Islet precursor cell (in vitro differentiated cells): Measurements from ENCODE around the gene BBX.

Source experiments
- DNase-seq: peaks from one replicate; pipeline ENCODE4 v3.0.0-alpha.2; 2018

Gene BBX

DNA sequence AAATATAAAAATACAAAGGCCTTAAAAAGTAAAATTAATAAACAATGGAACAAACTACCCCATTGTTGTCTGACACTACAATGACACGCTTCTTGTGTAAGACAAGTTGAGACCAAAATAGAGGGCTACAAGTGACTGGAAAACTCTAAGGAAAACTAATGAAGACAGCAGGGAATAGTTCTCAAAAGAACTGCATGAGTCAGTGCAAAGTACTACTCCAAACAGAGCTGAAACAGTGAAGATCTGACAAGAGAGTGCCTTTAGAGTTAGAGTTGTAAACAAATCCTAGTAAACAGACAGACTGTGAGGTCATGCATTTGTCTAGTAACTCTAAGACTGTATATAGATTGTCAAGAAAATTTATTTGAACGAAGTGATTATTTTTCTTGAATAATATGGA, 233.9 kb downstream of the BBX start:
- no peak for DNase-seq

DNA sequence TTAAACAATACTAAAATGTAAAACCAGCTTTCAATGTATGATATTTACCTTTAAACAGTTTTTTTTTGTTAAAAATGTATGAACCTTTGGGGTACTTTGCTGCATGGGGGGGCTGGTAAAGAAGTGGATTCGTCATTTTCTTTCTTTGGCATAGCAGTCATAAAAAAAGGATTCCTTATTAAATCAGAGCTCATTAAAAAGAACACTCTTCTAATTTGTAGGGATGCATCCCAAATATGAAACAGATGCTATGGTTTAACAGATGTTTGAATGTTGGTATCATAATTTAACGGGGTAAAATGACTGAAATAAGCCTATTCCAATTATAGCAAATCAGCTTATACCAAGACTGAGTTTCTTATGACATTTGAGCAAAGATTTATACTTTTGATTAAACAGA, 234.4 kb downstream of the BBX start:
- DNase-seq = no peak

DNA sequence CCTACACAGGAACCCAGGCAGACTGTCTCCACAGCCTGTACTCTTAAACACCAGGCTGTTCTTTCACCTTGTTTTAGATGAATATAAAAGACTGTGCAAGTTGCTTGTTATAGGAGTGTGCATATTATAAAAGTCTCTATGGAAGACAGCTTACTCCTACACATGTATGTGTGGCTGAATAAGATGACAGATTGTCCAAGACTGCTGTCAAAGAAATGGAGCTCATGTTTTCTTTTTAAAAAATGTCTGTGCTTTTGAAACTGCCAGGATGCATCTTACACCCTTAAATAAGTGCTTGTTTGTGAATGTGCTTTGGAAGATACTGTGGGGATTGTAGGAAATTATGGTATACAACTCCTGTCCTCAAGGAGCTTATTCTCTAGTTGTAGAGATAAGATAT, 237.4 kb downstream of the BBX start:
- no peak for DNase-seq

DNA sequence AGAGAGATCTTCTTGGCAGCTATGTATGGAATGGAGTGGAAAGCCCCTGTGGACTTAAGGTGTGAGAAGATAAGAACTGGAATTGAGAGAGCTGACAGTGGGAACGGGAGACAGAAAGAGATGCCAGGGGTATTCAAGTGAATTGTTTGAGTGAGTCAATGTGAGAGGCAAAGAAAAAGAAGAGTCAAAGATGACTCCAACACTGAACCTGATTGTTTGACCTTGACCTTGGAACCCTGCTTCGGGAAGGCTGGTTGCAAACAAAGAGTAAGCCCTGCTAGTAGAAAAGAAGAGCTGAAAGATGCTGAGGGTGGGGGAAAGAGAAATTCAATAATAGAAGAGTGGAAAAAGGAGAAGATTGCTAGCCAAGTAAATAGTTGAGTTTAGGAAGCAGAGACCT, 238.6 kb downstream of the BBX start:
- DNase-seq = no peak

DNA sequence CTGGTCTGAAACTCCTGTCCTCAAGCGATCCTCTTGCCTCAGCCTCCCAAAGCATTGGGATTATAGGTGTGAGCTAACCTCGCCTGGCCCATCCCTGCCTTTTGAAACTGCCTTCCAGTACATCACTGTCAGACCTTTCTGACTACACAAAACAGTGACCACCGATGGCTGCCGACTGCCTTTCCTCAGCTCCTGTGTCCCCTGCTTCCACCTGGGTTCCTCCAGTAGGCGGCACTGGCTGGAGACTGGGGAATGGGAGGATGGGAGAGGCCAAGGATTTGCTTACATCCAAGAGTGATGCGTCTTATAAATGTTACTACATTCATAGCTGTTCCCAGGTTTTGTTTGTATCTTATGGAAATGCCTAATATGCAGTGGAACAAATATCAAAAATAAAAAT, 242.8 kb downstream of the BBX start:
- no peak for DNase-seq

DNA sequence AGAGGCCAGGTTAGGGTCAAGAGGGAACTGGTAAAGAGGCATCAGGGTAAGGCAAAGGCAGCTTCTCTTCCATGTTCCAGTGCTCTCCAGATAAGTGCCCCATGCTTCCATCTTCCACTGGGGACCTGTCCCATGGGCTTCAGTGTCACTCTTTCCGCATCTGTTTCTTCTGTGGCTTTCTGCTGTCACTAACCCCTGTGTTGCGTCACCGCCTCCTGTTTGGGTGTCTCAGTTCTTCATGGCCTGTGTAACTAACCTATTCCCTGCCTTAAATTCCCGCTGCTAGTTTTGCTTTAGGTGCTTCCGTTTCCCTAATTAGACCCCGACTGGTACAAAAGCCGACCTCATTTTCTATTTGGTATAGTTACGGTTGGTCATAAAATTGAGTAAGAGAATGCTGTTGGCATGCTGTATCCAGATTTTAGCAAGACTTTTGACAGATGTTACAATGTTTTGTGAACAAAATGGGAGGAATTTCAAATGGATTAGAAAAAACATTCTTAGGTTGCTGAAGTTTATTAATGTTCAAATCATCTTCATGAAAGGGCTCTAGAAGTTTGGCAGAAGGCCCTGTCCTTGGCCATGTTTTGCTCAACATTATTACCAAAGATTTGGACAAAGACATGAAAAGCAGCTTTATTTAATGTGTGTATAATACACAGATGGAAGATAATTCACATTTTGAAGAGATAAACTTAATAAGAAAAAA, 245.3 kb downstream of the BBX start:
- DNase-seq = no peak

DNA sequence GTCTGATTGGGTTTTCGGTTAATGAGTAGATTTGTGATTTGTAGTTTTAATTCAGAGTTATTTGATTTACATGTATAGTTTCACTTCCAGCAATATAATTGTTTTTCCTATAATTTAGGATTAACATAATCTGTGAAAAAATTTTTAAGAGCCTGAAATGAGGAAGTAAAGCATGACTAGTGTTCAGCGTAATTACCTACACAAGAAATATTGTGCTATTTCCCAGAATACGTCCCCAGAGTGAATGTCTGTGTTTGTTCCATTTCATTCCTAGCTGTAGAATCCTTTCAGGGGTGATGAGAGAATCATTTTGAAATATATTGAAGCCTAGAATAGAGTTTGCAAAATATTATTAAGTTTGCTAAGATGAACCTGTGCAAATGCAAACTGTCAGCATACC, 247.1 kb downstream of the BBX start:
- no peak for DNase-seq

DNA sequence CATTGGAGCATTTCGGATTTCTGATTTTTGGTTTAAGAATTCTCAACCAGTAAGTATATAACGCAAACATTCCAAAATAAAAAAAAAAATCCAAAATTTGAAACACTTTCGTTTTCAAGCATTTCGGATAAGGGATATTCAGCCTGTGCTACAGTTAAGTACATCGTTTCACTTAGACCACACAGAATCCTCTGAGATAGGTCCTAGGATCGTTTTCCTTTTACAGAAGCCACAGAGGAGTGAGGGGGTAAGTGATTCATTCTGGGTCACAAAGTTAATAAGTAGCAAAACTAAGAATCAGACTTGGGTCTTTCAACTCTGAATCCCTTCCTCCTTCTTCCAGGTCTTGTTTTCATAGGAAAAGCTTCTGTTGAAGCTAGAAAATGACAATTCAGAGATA, 249.3 kb downstream of the BBX start:
- DNase-seq = no peak

DNA sequence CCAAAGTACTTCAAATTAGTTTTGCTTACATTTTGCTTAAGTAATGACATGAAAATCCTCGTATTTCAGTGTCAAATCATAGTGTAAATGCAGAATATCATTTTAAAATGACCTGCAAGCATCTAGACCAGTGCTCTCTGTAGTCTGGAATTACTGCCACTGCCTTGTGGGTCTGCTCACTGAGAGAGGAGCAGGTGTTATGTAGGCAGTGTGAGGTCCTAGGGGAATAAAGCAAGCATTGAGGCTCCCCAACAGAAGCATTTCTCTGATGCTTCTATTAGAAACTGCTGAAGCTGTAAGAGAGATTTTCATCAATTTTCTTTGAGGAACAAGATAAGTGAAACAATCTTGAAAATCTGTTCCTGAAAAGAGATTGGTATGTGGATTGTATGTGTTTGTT, 253.2 kb downstream of the BBX start:
- no peak for DNase-seq

DNA sequence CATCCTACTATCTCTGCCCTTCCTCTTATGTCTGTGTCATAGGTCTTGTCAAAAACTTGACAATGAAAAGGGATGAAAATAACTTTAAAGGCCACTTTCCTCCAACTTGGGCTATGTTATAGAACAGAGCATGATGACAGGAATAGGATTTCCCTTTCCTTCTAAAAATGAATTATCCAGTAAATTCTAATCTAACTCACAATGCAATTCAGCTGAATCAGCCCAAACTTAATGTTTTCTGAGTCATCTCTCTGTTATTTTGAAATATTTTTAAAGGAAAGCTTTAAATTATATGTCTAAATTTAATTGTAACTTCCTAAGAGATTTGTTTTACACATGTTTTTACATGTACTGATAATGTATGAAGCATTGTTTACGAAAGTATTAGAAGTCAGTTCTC, 258.5 kb downstream of the BBX start:
- DNase-seq = no peak

DNA sequence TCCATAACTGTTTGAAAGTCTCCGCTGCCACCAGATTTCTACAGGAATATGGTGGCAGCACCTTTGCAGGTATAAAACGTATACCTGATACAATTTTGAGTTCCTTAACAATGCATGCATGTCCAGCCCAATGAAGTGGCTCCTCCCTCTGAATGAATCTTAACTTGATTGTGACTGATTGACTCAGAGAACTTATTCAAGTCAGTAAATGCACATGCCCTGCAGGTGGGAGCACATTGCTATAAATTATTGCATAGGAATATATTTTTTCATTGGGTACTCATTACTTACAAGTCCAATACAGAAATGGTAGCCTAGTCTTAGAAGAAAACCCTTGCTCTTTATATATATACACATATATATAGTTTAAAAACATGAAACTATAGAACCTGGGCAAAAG, 259.3 kb downstream of the BBX start:
- no peak for DNase-seq

DNA sequence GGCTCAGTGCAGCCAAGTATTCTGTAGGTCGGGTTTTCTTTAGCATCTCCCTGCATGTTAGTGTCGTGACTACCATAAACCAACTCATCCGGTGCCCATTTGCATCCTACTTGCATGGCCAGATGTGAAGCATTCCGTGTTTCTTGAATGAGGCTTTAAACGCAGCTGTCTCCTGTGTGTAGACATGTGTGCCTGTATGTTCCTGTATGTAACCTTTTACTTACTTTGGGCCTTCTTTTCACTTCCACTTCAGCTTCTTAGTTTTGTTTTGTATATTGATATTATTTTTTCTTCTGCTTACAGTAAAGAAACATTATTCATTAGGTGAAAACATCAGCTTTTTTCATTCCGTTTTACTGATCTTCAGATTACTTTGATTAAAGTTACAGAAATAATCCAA, 267.9 kb downstream of the BBX start:
- DNase-seq = no peak

DNA sequence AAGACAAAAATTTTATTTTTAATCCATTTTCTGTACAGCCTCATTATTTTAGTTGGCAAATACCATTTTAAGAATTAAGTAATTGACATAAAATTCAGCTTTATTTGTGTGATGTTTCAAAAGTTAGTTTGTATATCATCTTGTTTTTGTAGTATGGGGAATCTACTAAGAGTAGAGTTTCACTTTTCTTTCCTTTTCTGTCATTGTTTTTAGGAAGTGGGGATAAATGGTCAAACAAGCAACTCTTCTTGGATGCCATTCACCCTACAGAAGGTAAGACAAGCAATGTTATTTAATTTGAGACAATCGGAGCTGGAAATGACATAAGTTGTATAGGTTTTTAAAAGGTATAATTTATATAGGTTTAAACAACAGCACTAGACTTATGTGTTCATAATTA, 268.3 kb downstream of the BBX start:
- DNase-seq = no peak

DNA sequence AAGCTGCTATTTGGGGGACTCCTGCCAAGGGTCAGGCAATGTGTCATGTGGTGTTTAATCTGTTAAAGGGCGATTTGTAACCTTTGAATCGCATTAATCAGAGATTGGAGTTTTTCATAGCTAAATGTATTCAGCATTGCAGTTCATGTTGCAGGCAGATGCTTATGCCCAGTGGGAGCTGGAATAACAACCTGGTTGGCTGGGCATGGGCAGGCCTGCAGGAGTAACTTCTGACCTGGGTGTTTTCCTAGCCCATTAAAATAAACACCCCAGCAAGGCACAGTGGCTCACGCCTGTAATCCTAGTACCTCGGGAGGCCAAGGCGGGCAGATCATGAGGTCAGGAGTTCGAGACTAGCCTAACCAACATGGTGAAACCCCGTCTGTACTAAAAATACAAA, 268.7 kb downstream of the BBX start:
- no peak for DNase-seq

DNA sequence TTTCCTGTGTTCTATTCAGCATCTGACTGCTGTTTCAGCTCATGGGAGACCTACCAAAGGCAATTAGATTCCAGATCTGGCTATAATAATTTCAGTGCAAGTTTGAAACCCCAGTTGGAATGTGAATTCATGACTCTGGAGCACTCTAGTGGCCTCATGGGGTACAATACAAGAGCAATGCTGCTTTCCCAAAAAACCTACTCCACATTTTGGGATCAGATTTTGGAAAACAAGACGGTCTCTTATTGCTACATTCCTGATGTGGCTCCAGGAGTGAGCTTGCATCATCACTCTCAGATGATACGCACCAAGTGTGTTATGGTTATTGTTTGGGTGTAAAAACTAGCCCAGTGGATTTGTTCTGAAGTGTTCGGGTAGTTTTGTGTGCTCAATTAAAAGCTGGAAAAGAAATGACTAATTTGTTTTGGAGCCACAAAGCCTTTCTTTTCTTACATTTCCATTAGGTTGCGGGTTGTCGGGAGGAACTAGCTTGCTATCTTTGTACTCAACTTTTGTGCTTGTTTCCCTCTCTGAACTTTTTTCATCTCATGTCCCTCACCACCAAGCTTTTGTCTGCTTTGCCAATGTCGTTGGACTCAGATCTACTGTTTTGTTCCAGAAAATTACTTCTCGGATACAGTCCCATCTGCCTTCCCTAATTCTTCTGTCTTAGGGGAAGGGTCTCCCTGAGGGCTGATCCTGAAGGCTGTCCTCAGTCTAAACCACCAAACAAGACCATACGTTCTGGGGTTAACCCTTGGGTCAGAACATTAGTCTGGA, 272.1 kb downstream of the BBX start:
- no peak for DNase-seq

DNA sequence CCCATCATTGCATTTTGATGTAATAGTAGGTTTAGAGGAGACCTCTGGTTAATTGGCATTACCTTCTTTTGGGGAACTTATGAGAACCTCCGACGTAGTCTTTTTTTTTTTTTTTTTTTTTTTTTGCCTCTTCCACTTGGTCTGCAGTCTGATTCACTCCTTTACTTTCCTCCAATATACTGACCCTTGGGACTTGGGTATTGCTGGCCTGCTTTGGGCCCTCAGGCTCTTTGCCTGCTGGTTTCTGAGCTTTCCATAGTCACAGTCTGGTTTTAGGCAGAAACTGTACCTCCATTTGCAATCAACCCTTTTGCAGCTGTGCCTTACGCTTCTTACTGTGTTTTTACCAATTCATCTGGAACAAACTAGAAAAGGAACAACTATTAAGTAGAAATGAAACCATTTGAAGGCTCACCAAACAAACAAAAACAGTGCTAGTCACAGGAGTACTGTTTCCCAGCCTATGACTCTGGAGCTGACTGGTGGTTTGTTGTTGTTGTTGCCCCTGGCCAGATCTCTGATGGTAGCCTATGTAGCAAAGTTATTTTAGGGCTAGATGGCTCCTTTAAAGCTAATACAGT, 272.8 kb downstream of the BBX start:
- no peak for DNase-seq

DNA sequence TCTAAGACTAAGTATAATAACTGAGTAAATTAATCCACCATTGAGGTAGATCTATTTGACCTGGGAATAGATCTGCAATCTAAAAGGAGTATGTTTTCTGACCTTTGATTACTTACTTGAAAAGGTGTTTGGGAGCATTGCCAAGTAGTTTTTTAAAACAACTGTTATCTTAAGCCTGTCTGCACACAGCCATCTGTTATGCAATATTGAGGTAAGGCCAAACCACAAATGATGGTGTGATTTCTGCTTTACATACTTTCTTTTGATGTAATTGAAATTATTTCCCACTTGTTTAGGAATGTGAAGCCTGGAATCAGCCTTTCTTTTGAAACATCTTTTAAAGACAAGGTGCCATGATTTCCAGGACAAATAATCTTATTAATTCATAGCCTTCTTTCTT, 274.0 kb downstream of the BBX start:
- no peak for DNase-seq

DNA sequence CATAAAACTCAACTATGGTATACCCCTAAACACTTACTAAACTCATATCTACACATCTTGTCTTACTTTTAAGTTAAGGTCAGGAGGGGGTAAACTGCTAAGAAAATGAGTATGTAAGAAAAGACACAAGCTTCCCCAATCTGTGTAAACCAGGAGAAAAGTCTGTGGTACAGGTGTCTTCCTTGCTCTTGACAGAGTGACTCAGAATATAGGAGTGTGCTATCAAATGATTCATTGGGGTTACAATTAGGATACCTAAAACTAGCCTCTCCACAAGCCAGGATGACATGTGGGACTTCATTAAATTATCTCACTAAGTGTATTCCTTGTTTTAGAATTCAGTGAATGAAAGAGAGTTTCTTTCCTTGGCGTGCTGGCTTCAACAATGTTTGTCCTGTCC, 274.8 kb downstream of the BBX start:
- DNase-seq = no peak

DNA sequence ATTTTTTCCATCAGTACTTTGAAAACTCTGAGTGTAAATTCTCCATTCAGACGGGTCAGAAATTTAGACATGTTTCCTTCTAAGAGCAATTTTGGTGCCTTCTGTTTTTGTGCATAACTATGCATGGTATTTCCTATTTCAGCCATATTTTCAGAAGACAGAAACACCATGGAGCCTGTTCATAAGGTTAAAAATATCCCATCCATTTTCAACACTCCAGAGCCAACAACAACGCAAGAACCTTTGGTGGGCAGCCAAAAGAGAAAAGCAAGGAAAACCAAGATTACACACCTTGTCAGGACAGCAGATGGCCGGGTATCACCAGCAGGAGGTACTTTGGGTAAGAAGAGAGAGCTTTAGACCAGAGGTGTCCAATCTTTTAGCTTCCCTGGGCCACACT, 275.6 kb downstream of the BBX start:
- no peak for DNase-seq

DNA sequence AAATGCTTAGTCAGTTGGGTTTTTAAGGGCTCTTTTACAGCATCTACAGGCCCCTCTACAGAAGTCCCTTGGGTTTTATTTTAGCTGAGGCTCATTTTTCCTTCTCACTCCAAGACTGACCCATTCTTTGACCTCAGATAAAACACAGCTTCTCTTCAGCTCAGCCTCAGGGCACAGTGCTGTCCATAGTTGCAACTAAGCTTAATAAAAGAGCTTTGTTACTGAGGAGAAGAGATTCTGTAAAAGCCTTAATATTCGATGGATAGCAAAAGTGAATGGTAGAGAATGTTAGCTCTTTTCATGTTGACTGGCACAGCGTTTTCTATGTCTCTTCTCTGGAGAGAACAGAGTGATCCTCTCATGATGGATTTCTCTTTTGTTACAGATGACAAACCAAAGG, 277.9 kb downstream of the BBX start:
- no peak for DNase-seq

DNA sequence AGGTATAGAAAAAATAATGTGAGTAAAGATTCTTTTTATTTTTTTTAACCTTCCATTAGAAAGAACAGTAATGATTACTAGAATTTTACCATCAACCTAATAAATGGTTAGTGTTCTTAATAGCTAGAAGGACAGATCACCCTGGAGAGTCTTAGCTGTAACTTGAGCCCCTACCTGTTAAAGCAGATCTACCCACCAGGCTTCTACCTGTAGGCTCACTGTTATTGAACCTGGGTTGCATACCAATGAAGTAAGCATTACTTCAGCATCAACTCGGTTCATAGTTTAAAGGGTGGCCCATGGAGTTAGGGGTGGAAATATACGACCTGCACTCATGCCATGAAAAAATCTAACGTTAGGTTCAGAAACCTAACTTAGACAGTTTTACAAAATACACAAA, 280.4 kb downstream of the BBX start:
- no peak for DNase-seq

DNA sequence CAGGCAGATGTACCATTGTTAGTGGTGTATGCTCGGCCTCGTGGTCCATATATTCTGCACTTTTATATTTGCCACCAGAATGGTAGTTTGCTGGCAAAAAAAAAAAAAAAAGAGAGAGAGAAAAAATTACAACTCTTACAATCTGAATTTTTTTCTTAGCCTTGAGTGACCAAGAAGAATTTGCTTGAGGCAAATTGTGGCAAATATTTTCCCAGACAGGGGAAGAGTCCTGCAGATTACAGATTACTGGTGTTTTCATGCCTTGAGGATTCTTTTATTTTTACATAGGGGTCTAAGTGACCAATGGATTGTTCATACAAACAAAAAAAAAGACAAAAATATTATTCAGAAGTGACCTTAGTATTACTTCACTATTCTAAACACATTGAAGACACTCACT, 283.3 kb downstream of the BBX start:
- DNase-seq = no peak

DNA sequence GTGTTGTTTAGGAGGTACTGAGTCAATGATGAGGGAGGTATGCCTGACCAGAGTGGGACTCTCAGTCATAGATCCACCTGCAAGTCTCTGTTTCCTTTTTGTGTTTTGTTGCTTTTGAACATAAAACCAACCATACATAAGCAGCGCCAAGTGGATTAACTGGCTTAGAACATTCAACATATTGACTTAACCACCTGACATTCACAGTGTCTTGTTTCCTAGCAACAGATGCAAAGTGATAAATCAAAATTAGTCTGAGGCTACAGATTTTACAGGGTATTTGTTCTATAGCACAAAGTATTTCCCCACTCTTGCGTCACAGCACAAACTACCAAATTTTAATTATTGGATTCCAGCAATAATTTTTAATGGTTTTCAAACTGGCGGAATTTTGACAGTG, 283.8 kb downstream of the BBX start:
- DNase-seq = no peak
